Calu3 (cell line): ENCODE measurements around the gene HINFP. TPM values are rescaled to one million over a fixed set of nuclear protein-coding genes. Genes with fewer than 3 reads are reported as not detected.

ENCODE experiments used
- BruUV-seq: library from RNA; stranded (reverse); fragments of 400-500 nt; replicated peaks from 2 replicates; lab custom pipeline; 2021; lab: Mats Ljungman, UMichigan
- CTCF ChIA-PET: fragments of 300-600 bp; sonication (Branson Sonifier 250); formaldehyde crosslinking; loops from one replicate; lab custom pipeline; 2022; ENCODE audit warnings: antibody characterized with exemption; lab: Charles Lee
- DNase-seq: peaks from one replicate; pipeline ENCODE4 v3.0.0; 2022
- H3K27ac Mint-ChIP-seq: one replicate; pipeline ENCODE4 v1.8.0; 2022; ENCODE audit warnings: mixed read lengths; ENCODE audit not compliant: unreplicated experiment
- H3K27me3 Mint-ChIP-seq: one replicate; pipeline ENCODE4 v1.8.0; 2022; ENCODE audit warnings: mixed read lengths; ENCODE audit not compliant: unreplicated experiment
- H3K36me3 Mint-ChIP-seq: one replicate; pipeline ENCODE4 v1.8.0; 2022; ENCODE audit warnings: mild to moderate bottlenecking, moderate library complexity, mixed read lengths; ENCODE audit not compliant: insufficient read depth, unreplicated experiment
- H3K4me1 Mint-ChIP-seq: one replicate; pipeline ENCODE4 v1.8.0; 2022; ENCODE audit warnings: mild to moderate bottlenecking, low read depth, mixed read lengths; ENCODE audit not compliant: unreplicated experiment
- H3K4me3 Mint-ChIP-seq: one replicate; pipeline ENCODE4 v1.8.0; 2022; ENCODE audit warnings: mild to moderate bottlenecking, low read depth, moderate library complexity, mixed read lengths; ENCODE audit not compliant: unreplicated experiment
- H3K9me3 Mint-ChIP-seq: one replicate; pipeline ENCODE4 v1.8.0; 2022; ENCODE audit warnings: low read depth, mixed read lengths; ENCODE audit not compliant: unreplicated experiment
- intact Hi-C: fragments of 100-400 bp; cut with micrococcal nuclease; formaldehyde crosslinking; loops from one replicate; pipeline ENCODE4 v1.10.0; 2022; ENCODE audit not compliant: unreplicated experiment
- total RNA-seq: library from RNA; stranded (reverse); gene quantifications from 2 replicates; pipeline ENCODE4 v1.2.3, GENCODE V29; 2022
- TF ChIP-seq, protein P1 (sequence below): fragments of 200-600 bp; IDR thresholded peaks from one replicate; pipeline ENCODE4 v1.8.0; 2022; ENCODE audit warnings: antibody characterized with exemption; ENCODE audit not compliant: unreplicated experiment

Gene HINFP
- total RNA-seq, 1 experiment from 2014 or later: 21.8 TPM

DNA sequence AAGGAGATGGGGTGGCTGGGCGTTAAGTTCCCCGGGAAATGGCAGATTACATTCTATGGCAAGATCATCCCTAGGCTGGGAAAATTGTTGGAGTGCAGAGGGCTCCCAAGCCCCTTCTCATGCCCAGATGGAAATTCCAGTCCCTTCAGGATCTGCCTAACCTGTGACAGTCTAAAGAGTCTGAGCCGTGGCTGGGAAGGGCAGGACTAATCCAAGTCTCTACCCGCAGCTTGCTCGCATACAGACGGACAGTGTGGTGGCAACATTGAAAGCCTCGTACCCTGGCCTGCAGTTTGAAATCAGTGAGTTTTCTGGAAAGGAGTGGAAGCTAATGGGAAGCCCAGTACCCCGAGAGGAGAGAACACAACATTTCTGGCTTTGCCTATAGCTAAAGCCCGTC is 33.0 kb upstream of the HINFP start:
- Mint-ChIP-seq H3K4me1 (no peaks in the 10 kb centered on the region), H3K4me3 (no peak overlapping the region), H3K36me3 (peaks cover 27% of the 10 kb centered on the region), H3K9me3 (no peaks in the 10 kb centered on the region), H3K27ac (no peak overlapping the region), H3K27me3 (no peaks in the 10 kb centered on the region)
- CTCF ChIA-PET: no interaction called here
- intact Hi-C loops: no loop called here
- BruUV-seq: no TSS peak
- TF ChIP-seq, protein P1, sequence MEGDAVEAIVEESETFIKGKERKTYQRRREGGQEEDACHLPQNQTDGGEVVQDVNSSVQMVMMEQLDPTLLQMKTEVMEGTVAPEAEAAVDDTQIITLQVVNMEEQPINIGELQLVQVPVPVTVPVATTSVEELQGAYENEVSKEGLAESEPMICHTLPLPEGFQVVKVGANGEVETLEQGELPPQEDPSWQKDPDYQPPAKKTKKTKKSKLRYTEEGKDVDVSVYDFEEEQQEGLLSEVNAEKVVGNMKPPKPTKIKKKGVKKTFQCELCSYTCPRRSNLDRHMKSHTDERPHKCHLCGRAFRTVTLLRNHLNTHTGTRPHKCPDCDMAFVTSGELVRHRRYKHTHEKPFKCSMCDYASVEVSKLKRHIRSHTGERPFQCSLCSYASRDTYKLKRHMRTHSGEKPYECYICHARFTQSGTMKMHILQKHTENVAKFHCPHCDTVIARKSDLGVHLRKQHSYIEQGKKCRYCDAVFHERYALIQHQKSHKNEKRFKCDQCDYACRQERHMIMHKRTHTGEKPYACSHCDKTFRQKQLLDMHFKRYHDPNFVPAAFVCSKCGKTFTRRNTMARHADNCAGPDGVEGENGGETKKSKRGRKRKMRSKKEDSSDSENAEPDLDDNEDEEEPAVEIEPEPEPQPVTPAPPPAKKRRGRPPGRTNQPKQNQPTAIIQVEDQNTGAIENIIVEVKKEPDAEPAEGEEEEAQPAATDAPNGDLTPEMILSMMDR: no peak
- no peak for DNase-seq

DNA sequence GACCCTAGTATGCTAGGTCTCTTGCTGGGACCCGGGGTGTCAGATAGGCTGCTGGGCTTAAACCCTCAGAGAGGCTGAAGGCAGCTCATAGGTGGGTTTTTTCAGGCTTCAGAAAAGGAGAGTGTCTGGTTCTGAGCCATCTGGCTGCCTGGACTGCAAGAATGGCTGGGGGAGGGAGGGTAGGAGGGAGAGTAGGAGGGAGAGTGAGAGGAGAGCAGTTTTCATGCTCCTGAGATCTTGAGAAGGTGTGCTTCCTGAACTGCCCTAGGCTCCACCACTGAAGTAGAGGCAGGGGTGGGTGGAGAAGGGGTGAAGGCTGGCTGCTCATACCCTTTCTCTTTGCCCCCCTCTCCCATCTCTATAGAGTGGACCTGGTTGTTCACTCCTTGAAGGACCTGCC is 32.1 kb upstream of the HINFP start:
- CTCF ChIA-PET: no interaction called here
- TF ChIP-seq, protein P1: no peak
- BruUV-seq: no TSS peak
- intact Hi-C loops: no loop called here
- DNase-seq: no peak
- Mint-ChIP-seq H3K27ac (no peak overlapping the region), H3K27me3 (no peaks in the 10 kb centered on the region), H3K9me3 (no peaks in the 10 kb centered on the region), H3K36me3 (peaks cover 37% of the 10 kb centered on the region), H3K4me3 (no peak overlapping the region), H3K4me1 (no peaks in the 10 kb centered on the region)

- Mint-ChIP-seq H3K36me3 (peaks cover 41% of the 10 kb centered on the region), H3K4me1 (no peaks in the 10 kb centered on the region), H3K9me3 (no peaks in the 10 kb centered on the region), H3K4me3 (no peak overlapping the region), H3K27ac (no peak overlapping the region), H3K27me3 (no peaks in the 10 kb centered on the region)
- CTCF ChIA-PET: interaction anchor here (0.5 kb wide), 1 partner anchor 25 kb away, joined by 3 read pairs; no protein-coding TSS in a partner anchor
- BruUV-seq: no TSS peak
- TF ChIP-seq, protein P1: no peak
- DNase-seq: no peak
- intact Hi-C loops: no loop called here
Measured at GRCh38 chr11:119091178-119091577, 30.2 kb upstream of the HINFP start.

DNA sequence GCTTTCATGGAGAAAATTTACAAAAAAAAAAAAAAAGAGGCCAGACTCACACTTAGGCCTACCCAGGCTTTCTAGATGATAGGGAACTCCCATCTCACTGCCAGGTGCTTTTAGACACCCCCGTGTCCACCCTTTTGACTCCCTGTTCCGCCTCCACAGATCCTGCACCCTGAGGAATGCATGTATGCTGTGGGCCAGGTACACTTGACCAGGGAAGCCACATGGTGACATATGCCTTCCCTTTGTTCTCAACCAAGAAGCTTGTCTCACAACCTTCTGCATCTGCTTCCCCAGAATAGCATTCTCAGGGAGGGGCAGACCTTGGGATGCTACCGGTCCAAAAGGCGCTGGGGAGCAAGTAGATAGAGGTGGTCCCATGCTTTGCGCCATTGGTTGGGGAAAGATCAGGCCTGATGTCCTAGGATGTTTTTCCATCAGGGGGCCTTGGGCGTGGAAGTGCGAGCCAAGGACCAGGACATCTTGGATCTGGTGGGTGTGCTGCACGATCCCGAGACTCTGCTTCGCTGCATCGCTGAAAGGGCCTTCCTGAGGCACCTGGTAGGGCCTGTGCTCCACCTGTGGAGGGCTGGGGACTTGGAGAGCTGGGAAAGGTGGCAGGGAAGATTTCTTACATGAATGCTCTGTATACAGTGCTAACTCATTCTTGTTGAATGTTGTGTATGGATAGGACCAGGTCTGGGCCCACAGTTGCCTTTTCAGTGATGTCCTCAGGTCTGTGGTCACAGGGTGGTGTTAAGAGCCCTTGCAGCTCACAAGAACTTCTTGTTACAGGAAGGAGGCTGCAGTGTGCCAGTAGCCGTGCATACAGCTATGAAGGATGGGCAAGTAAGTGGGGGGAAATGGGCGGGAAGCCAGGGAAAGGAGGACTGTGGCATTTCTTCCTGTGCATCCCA is 29.2 kb upstream of the HINFP start:
- intact Hi-C loops: no loop called here
- Mint-ChIP-seq H3K4me1 (no peaks in the 10 kb centered on the region), H3K27me3 (no peaks in the 10 kb centered on the region), H3K4me3 (peak overlapping the region; percentile 91), H3K36me3 (peaks cover 43% of the 10 kb centered on the region), H3K9me3 (no peaks in the 10 kb centered on the region), H3K27ac (no peak overlapping the region)
- no TSS peak for BruUV-seq
- CTCF ChIA-PET: no interaction called here
- TF ChIP-seq, protein P1: no peak
- DNase-seq: no peak
